DND-41 (cell line): ENCODE measurements around the gene CRYM.

Experiments
- ATAC-seq: fragments of 200-7000 bp; cut with Tn5 transposase; 3 replicates; pipeline ENCODE4 v1.9.1; 2021; ENCODE audit warnings: low read depth; ENCODE audit not compliant: insufficient read depth
- DNase-seq: peaks from one replicate; pipeline ENCODE4 v3.0.0-alpha.2; 2020
- H2AFZ ChIP-seq: 2 replicates; pipeline ENCODE4 v1.6.0; 2012; ENCODE audit warnings: low read depth, low read length
- H3K27ac ChIP-seq: 2 replicates; pipeline ENCODE4 v1.5.1; 2012; ENCODE audit warnings: low read length, inconsistent platforms
- H3K27me3 ChIP-seq: fragments of 200-600 bp; sonication (generic); 2 replicates; pipeline ENCODE4 v1.6.0; 2012; ENCODE audit warnings: low read length, mild to moderate bottlenecking, inconsistent platforms; ENCODE audit not compliant: insufficient read depth, poor library complexity
- H3K36me3 ChIP-seq: 2 replicates; pipeline ENCODE4 v1.5.1; 2012; ENCODE audit warnings: low read length, inconsistent platforms; ENCODE audit not compliant: insufficient read depth
- H3K4me1 ChIP-seq: 2 replicates; pipeline ENCODE4 v1.5.1; 2012; ENCODE audit warnings: mild to moderate bottlenecking, low read length; ENCODE audit not compliant: insufficient read depth
- H3K4me2 ChIP-seq: 2 replicates; pipeline ENCODE4 v1.6.0; 2012; ENCODE audit warnings: mild to moderate bottlenecking, moderate library complexity, low read length, inconsistent platforms; ENCODE audit not compliant: insufficient read depth
- H3K4me3 ChIP-seq, 2 experiments: fragments of 200-600 bp in 1 of 2; shearing (Covaris generic) in 1 of 2; 2 replicates each; pipeline ENCODE4 v1.5.1; 2012 to 2016; ENCODE audit warnings: inconsistent platforms in 2 of 2, low read length in 2 of 2, mild to moderate bottlenecking in 2 of 2, low read depth in 1 of 2, moderate library complexity in 1 of 2
- H3K79me2 ChIP-seq: 2 replicates; pipeline ENCODE4 v1.6.0; 2012; ENCODE audit warnings: low read length, inconsistent platforms; ENCODE audit not compliant: insufficient read depth
- H3K9ac ChIP-seq: 2 replicates; pipeline ENCODE4 v1.6.0; 2012; ENCODE audit warnings: low read depth, mild to moderate bottlenecking, inconsistent platforms, low read length, moderate library complexity
- H3K9me3 ChIP-seq: 2 replicates; pipeline ENCODE4 v1.5.1; 2012; ENCODE audit warnings: low read length, moderate library complexity, mild to moderate bottlenecking, inconsistent platforms; ENCODE audit not compliant: insufficient read depth, severe bottlenecking
- H4K20me1 ChIP-seq: 2 replicates; pipeline ENCODE4 v1.6.0; 2012; ENCODE audit warnings: low read length; ENCODE audit not compliant: insufficient read depth
- CTCF ChIP-seq: IDR thresholded peaks from 2 replicates; pipeline ENCODE4 v1.5.1; 2012; ENCODE audit warnings: borderline replicate concordance, low read length, moderate library complexity, mild to moderate bottlenecking; ENCODE audit not compliant: poor library complexity, severe bottlenecking; ENCODE audit errors: extremely low read depth
- EZH2 ChIP-seq: IDR thresholded peaks from 3 replicates; pipeline ENCODE4 v1.6.1; 2012; ENCODE audit warnings: borderline replicate concordance, low read depth, mild to moderate bottlenecking, moderate library complexity, low read length, inconsistent platforms; ENCODE audit not compliant: severe bottlenecking

CRYM gene

GRCh38 chr16:21277927-21278706 is at the start of gene CRYM:
TSS of gene CRYM (minus strand) at chr16:21278290. CDS start at chr16:21278251, 39 bp downstream.
- Histone ChIP-seq H3K9me3 (no peaks in the 10 kb centered on the region), H3K4me3 (no peak within 1 kb of the TSS), H3K4me2 (no peak within 1 kb of the TSS), H3K27me3 (peaks cover 7% of the 10 kb centered on the region), H3K9ac (no peak within 1 kb of the TSS), H4K20me1 (no peaks in the 10 kb centered on the region), H3K79me2 (no peaks in the 10 kb centered on the region), H3K27ac (no peak within 1 kb of the TSS), H3K36me3 (no peaks in the 10 kb centered on the region), H2AFZ (no peak within 1 kb of the TSS), H3K4me1 (no peaks in the 10 kb centered on the region)
- TF ChIP-seq CTCF (no peak), EZH2 (no peak)
- no peak for ATAC-seq
- DNase-seq = no peak

- ATAC-seq (no peak), DNase-seq (no peak)
- TF ChIP-seq CTCF (no peak), EZH2 (no peak)
- H3K79me2 ChIP-seq = no peaks in the 10 kb centered on the region
- no peaks in the 10 kb centered on the region for H4K20me1 ChIP-seq
- H2AFZ ChIP-seq = no peak overlapping the region
- no peaks in the 10 kb centered on the region for H3K27me3 ChIP-seq
- H3K4me3 ChIP-seq = no peak overlapping the region
- H3K9ac ChIP-seq = no peak overlapping the region
- H3K9me3 ChIP-seq = no peaks in the 10 kb centered on the region
- H3K36me3 ChIP-seq = no peaks in the 10 kb centered on the region
- no peak overlapping the region for H3K27ac ChIP-seq
- no peaks in the 10 kb centered on the region for H3K4me1 ChIP-seq
- H3K4me2 ChIP-seq = no peak overlapping the region
Measured at GRCh38 chr16:21327046-21327445, 49.0 kb upstream of the CRYM start.

GRCh38 chr16:21326459-21326858 is 48.4 kb upstream of the CRYM start:
- Histone ChIP-seq H4K20me1 (no peaks in the 10 kb centered on the region), H3K36me3 (no peaks in the 10 kb centered on the region), H3K9ac (no peak overlapping the region), H3K4me1 (no peaks in the 10 kb centered on the region), H3K79me2 (no peaks in the 10 kb centered on the region), H3K4me3 (no peak overlapping the region), H3K9me3 (no peaks in the 10 kb centered on the region), H2AFZ (no peak overlapping the region), H3K27me3 (no peaks in the 10 kb centered on the region), H3K27ac (no peak overlapping the region), H3K4me2 (no peak overlapping the region)
- TF ChIP-seq EZH2 (no peak), CTCF (no peak)
- ATAC-seq (no peak), DNase-seq (no peak)
